OCI-LY3 (cell line): Measurements from ENCODE around the gene TNS3.

Experiments used
- CTCF ChIP-seq: fragments of 200-600, 300-600 bp; sonication (generic); IDR thresholded peaks from 2 replicates; pipeline ENCODE4 v1.5.1; 2014; ENCODE audit warnings: antibody characterized with exemption, low read length, low read depth
- EZH2phosphoT487 ChIP-seq: fragments of 200-600 bp; shearing (Covaris generic); IDR thresholded peaks from 2 replicates; pipeline ENCODE4 v1.6.1; 2018; ENCODE audit warnings: antibody characterized with exemption, mixed run types, low read depth

DNA sequence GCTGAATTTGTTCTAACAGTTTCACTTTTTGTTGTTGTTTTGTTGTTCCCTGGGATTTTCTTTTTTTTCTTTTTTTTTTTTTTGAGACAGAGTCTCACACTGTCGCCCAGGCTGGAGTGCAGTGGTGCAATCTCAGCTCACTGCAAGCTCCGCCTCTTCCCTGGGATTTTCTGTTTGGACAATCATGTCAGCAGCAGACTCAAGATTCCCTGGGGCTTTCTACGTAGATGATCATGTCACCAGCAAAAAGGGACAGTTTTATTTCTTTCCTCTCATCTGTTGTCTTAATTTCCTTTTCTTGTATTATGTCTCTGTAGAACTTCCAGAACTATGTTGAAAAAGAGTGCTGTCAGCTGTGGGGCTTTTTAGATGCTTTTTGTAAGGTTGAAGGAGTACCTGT lies 241.4 kb downstream of the TNS3 start:
- no peak for TF ChIP-seq CTCF
- TF ChIP-seq EZH2phosphoT487, result no peak
